GM12875 (cell line): ENCODE data around the gene HDAC4.
"Not testable (repeated sequence)": the region's sequence is repeated elsewhere in the genome, so short reads cannot be mapped to it uniquely, and the experiment has no call there.

Source experiments
- H3K4me3 ChIP-seq: one replicate; pipeline ENCODE4 v1.5.1; 2011; ENCODE audit warnings: low read depth, low read length, control low read depth
- TF ChIP-seq, protein P1 (sequence below): IDR thresholded peaks from 2 replicates; pipeline ENCODE4 v1.5.1; 2011; ENCODE audit warnings: low read depth, mild to moderate bottlenecking, control low read depth, inconsistent platforms, low read length, moderate library complexity, borderline replicate concordance; ENCODE audit not compliant: insufficient read depth

The HDAC4 gene

GRCh38 chr2:239283961-239284795 lies 116.6 kb downstream of the HDAC4 start:
- TF ChIP-seq, protein P1, sequence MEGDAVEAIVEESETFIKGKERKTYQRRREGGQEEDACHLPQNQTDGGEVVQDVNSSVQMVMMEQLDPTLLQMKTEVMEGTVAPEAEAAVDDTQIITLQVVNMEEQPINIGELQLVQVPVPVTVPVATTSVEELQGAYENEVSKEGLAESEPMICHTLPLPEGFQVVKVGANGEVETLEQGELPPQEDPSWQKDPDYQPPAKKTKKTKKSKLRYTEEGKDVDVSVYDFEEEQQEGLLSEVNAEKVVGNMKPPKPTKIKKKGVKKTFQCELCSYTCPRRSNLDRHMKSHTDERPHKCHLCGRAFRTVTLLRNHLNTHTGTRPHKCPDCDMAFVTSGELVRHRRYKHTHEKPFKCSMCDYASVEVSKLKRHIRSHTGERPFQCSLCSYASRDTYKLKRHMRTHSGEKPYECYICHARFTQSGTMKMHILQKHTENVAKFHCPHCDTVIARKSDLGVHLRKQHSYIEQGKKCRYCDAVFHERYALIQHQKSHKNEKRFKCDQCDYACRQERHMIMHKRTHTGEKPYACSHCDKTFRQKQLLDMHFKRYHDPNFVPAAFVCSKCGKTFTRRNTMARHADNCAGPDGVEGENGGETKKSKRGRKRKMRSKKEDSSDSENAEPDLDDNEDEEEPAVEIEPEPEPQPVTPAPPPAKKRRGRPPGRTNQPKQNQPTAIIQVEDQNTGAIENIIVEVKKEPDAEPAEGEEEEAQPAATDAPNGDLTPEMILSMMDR: no peak
- H3K4me3 ChIP-seq: no peak overlapping the region

- TF ChIP-seq, protein P1: no peak
- no peak overlapping the region for H3K4me3 ChIP-seq
Observed at GRCh38 chr2:239283288-239283945, 117.4 kb downstream of the HDAC4 start.

- H3K4me3 ChIP-seq: no peak overlapping the region
- TF ChIP-seq, protein P1: no peak
Observed at GRCh38 chr2:239282448-239283287, 118.2 kb downstream of the HDAC4 start.

- H3K4me3 ChIP-seq: not testable (repeated sequence)
Observed at GRCh38 chr2:239280296-239281017, 120.4 kb downstream of the HDAC4 start.

GRCh38 chr2:239279508-239280295 lies 121.1 kb downstream of the HDAC4 start:
- no peak overlapping the region for H3K4me3 ChIP-seq

DNA sequence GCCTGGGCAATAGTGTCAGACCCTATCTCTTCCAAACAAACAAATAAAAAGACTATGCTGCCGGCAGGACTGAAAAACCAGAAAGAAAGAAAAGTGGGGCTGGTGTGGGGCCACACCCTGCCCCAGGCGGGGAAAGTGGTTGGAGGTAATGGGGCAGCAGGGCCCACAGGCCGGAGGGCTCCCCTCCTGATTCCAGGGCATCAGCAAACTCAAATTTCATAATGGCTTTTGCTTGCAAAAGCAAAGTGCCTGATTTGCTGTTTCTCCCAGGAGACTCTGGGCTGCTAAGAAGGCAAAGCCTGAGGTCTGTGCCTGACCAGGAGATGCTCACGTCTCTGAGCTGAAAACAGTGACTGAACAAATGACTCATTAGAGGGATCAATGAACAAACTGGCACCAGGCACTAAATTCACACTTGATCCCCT lies 121.9 kb downstream of the HDAC4 start:
- no peak overlapping the region for H3K4me3 ChIP-seq
- TF ChIP-seq, protein P1: no peak

More at GRCh38 chr2:239279508-239280295, 121.1 kb downstream of the HDAC4 start:
- TF ChIP-seq, protein P1: no peak
